NCI-H1436 treated with DMSO at 0.1 percent for 48 hours (cell line): ENCODE results near the gene USP49.

ENCODE experiments used
- DNase-seq: peaks from one replicate; lab custom pipeline; 2025; lab: John Stamatoyannopoulos, UW

USP49 gene

DNA sequence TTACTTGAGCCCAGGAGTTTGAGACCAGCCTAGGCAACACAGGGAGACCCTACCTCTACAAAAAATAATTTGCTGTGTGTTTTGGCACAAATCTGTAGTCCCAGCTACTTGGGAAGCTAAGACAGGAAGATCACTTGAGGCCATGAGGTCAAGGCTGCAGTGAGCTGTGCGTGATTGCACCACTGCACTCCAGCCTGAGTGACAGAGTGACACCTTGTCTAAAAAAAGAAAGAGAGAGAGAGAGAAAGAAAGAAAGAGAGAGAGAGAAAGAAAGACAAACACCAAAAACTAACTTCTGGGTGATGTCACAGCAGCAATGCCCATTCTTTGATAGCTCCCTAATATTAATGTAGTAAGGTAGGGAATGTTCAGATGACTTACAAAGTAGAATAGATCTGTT, 20.4 kb downstream of the USP49 start:
- no peak for DNase-seq

DNA sequence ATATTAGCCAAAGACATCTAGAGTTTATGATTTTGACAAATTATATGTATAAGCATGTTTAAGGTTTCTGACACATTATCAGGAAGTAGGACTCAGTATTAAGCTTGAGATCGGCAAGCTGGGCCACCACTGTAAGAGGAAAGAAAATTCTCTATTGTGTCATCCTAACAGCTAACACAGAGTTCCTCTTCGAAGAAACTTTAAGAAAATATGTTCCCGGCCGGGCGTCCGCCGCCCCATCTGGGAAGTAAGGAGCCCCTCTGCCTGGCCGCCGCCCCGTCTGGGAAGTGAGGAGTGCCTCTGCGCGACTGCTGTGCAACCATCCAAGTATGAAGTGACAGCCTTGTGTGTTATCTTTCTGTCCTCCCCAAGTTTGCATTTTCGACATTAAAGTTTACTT, 23.0 kb downstream of the USP49 start:
- no peak for DNase-seq

DNA sequence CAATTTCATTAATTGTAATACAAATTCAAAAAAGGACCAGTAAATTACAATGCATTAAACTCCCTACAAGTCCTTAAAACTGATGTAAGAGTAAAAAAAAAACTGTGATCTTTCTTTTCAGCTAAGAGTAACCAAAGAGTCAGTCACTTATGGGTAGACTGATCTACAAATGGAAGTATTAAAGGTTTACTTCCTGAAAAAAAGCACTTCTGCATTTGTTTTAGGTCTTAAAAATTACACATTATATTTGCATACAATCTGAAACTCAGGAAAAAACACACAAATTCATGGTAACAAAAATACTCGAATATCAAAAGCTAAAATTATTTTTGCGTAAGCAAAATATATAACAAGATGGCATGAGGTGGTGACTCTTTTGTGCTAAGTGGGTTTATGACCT, 23.5 kb downstream of the USP49 start:
- no peak for DNase-seq

DNA sequence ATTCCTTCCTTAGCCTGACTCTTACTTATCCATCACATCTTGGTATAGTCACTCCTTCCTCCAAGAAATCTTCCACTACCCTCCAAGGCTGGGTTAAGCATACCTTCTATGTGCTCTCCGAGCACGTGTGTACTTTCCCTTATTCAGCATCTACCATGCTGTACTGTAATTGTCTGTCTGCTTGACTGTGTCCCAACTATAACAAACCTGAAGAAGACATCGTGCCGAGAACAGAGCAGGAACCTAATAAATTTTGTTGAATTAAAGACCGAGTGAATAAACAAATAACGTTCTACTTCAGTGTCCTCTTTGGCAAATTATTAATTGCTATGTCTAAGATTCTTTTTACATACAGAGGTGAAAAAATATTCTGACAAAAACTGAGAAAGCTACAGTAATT, 35.8 kb downstream of the USP49 start:
- no peak for DNase-seq

DNA sequence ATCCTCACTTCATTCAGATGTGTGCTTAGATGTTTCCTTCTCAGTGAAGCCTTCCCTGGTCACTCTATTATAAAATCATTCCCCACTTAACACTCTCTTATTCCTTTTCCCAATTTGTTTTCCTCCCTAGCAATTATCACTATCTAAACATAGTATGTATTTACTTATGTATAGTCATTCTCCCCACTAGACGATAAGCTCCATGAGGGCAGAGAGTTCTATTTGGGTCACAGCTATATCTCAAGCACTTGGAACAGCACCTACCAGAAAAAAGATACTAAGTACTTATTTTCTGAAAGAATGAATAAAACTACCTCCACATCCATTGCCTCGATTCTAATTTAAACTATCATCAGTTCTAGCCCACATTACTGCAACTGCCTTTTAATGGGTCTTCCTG, 36.5 kb downstream of the USP49 start:
- no peak for DNase-seq

DNA sequence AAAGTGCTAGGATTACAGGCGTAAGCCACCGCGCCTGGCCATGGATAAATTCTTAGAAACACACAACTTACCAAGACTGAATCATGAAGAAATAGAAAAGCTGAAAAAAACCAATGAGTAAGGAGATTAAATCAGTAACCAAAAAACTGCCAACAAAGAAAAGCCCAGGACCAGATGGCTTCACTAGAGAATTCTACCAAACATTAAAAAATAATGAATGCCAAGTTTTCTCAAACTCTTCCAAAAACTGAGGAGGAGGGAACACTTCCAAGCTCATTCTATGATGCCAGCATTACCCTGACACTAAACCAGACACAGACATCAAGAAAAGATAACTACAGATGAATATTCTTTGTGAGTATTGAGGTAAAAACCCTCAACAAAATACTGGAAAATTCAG, 44.3 kb downstream of the USP49 start:
- DNase-seq = no peak

DNA sequence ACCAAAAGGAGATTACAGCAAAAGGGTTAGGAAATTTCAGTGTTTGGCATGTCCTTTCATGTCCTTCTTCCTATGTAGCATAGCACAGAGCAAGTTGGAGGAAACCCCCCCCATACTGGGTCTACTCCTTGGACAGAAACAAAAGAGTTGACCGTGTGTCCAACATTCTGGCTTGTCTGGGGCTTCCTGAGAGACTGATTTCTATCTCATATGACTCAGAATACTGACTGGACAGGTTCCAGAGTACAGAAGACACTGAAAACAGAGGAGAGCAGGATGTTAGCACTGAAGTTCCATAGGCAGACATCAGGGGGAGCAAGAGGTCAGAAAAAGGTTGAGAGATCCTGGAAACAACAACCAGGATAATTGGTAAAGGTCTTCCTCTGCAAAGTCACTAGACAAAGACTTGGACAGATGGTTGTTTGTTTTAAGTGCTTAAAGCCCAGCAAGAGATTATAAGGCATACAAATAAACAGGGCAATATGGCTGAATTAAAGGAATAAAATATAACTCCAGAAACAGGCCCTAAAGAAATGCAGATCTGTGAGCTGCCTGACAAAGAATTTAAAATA, 48.4 kb downstream of the USP49 start:
- DNase-seq = no peak

DNA sequence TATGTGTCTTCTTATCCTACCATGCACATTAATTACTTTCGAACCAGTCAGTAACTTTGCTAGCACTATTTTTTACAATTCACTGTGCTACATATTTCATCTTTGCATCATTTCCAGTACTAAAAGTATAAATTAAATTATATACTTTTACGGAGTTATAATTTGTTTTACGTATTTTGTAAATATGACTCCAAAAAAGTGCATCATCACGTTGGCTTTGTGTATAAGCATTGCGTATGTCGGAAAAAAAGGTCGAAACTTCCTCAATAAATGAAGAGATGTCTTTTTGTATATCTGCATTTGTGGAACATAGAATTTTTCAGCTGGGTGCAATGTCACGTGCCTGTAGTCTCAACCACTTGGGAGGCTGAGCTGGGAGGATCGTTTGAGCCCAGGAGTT, 52.0 kb downstream of the USP49 start:
- no peak for DNase-seq

DNA sequence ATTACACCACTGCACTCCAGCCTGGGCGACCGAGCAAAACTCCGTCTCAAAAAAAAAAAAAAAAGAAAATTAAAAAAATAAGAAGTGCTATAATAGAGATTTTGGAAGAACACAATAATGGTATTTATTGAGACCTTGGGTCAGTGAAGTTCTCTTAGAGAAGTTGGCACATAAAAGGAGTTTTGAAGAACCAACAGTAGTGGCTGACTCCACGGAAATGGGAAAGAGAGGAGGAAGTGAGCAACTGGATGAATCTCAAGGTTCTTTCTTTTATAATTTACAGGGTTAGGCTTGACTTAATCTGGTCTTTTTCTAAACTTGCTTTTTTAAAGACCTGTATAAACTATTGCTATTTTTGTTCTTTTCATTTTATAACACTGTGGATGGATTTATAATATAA, 54.8 kb downstream of the USP49 start:
- no peak for DNase-seq

DNA sequence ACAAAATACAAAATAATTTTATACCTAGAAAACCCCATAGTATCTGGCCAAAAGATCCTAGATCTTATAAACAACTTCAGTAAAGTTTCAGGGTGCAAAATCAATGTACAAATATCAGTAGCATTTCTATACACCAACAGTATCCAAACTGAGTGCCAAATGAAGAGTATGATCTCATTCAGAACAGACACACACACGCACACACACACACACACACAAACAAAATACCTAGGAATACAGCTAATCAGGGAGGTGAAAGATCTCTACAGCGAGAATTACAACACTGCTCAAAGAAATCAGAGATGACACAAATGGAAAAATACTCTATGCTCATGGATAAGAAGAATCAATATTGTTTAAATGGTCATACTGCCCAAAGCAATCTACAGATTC, 58.5 kb downstream of the USP49 start:
- no peak for DNase-seq

DNA sequence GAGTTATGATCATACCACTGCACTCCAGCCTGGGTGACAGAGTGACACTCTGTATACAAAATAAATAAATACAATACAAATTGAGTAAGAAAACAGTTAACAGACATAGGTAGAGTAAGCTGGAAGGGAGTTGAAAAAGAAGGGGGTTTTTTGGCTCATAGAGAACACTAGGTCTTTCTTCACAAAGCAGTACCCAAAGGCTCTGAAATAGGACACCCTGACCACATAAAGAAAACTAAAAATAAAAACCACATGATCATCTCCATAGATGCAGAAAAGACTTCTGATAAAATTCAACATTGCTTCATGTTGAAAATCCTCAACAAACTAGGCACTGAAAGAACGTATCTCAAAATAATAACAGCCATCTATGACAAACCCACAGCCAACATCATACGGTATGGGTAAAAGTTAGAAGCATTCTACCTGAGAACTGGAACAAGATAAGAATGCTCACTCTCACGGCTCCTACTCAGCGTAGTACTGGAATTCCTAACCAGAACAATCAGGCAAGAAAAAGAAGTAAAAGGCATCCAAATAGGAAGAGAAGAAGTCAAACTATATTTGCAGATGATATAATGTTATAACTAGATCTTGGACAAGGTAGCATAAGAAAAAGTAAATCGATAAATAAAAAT, 59.0 kb downstream of the USP49 start:
- DNase-seq = no peak

DNA sequence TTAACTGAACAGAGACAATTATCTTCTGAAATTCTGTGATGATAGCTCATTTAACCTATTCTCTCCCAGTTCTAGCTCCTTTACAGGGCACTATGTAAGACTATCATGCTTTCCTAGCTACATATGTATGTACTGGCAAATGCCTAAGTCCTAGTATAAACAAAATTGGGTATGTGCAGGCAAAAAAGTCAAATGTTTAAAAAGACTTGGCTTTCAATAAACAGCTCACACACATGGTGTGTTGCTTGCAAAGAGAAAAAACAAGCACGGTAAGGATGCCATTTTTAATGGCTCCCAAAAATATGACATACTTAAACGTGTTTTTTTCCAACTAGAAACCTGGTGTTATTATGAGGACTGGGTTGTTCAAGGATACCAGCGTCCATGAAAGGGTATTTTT, 62.9 kb downstream of the USP49 start:
- DNase-seq = no peak

DNA sequence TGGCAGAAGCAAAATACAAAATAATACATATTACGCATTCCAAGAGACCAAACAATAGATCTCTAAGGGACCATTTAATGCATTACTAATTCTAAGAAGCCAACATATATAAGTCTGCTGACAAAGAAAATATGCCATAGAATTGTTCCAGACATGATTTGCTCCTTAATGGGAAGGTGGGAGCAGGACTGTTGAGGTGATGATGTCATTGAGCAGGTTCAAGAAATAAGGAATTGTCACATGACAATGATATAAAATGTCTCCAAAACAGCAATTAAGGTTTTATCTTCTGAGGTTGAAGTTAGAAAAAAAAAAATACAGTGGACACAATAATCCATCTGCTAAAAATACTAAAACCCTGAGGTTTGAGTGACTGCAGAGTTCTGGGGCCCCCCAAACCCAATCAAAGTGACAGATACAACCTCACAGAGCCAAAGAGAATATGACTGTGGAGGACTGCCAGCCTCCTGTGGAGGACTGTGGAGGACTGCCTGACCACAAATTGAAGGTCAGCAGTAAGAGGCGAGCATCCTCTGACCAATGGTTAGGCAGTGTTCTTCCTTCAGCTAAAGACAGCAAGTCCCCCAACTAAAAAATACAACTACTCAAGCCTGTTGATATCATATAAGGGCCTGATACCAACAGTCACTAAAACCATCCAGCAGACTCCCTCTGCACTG, 68.7 kb downstream of the USP49 start:
- DNase-seq = no peak

DNA sequence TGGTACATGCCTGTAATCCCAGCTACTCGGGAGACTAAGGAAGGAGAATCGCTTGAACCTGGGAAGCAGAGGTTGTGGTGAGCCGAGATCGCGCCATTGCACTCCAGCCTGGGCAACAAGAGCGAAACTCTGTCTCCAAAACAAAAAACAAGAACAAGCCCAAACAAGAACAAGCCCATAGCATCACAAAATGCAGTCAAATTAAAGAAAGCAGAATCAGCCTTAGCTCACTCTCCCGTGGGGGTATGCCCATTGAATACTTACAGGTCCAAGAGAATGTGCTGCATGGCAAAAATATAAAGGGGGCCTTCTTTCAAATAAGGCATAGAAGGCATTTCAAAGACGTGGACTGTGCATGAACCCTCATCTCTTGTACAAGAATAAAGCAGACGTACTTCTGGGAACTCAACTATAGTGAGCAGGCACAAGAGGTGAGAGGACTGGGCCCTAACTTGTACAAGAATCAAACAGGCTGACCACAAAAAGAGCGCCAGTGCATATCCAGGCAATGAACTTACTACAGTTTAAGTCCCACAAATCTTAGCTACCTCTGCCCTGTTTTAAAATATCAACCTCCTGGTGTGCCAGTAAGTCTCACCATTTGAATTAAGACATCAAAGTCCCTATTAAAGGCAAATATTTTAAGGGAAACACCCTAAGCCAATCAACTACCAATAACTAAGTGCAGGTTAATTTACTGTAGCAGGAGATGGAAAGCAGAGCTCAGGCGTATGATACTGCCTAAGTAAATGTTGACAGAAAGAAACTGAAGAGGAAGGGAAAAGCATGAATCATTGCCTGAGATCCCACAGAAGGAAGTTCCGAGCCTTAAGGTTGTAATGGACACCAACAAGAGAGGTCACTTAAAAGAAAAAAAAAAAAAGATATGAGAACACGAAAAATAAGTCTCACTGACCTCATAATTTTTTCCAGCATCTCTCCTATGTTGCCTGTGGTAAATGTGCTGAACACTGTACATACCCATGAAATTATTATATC, 70.3 kb downstream of the USP49 start:
- DNase-seq = no peak

DNA sequence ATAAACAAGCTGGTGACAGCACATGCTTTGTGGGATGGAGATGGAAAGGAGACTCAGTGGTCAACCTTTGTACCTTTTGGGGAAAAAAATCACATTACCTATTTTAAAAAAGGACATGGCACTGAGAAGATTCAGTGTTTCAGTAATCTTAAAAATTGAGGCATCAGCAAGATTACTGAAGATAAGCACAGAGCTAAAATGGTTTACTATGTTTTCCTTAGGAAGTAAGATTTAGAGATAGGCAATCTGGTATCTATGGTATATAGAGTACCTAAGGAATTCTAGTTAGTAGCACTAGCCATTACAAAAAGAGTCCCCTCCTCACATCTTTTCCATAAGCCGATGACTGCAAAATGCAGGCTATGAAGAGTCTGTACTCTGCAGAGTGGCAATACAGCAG, 72.0 kb downstream of the USP49 start:
- no peak for DNase-seq

DNA sequence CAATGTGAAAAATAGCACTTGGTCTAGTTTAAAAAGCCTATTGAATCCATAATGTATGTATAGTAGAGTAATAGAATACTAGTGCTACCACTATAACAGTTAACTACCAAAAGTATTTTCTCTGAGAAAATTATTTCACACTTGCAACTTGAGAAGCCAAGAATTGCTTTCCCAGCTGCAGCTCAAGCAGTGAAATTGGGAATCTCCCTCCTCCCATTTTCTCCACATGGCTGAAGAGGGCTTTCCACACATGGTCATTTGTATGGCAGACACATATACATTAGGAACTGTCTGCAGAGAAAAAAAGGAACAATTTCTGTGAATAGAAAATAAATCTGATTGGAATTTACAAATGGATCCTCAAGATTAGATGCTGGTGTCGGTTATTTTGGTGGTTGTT, 73.2 kb downstream of the USP49 start:
- DNase-seq = no peak

DNA sequence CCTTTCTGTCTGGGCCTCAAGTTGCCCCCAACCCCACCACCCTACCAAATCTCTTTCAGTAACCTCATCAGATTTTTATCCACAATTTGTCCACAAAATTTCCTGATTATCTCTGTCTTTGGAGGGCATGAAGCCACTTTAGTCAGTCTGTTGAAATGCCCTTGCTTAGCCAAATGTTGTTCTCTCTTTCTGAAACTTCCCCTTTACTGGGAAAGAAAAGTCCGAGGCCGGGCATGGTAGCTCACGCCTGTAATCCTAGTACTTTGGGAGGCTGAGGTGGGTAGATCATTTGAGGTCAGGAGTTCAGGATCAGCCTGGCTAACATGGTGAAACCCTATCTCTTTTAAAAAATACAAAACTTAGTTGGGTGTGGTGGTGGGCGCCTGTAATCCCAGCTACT, 73.9 kb downstream of the USP49 start:
- no peak for DNase-seq

DNA sequence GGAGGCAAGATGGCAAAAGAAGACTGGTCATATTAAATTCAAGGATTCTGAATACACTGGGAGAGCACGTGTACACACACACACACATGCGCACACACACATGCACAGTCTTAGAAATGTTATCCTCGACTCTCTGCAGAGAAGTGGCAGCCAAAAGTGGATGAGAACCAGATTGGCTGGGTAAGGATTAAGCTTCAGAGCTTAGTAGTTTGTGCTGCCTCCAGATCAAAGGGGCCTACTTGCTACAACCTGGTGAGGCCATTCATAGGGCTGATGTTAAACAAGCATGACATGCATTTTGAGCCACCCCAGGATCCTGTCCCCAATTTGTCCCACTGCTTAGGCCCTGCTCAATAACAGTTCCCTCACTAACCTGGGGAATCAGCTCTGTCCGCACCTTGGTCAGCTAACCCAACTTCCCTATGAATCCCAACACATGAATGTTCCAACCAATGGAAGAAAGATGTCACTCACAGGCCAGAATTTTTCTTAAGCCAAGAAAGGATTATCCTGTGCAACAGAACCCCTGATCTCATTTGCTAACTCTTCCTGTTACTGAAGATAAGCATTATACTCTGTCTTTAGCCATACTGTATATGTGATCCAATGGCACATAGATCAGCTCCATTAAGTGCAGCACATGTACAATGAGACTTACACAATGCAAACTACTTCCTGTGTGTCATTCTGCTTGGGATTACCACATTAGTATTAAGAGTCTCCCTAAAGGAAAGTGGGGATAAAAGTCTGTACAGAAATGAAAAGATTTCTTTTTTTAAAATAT, 76.7 kb downstream of the USP49 start:
- no peak for DNase-seq

DNA sequence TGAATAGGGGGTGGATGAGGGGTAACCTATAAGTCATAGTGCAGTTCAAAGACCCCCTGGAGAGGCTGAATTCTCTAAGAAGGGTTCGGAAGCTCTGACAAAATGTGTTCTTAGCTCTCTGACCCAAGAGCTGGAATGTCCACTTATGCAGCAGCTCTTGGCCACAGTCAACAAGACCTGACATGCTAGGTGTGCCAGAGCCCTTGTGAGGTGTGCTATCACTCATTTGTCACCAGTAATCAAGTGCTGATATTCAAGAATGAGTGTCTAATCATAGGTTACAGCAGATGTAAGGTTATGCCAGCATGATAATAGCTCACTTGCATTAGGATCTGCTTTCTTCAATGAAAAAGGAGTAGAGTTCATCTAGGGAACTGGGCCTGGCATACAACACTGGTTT, 79.6 kb downstream of the USP49 start:
- DNase-seq = no peak

DNA sequence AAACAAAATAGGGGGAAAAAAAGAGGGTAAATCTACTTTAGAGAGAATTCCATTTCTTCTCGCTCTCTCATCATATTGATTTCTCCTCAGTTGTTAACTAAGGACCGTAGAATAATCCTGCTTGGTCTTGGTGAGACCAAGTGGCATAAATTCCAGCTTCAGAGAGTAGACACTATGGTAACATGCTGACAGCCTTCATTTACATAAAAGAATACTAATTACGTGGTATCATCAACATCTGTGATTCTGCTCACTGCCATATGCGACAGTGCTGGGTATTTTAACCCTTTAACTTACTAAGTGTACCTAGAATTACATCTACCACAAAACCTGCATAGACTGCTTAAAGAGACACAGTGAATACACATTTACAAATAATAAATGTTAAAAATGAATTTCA, 80.5 kb downstream of the USP49 start:
- no peak for DNase-seq

DNA sequence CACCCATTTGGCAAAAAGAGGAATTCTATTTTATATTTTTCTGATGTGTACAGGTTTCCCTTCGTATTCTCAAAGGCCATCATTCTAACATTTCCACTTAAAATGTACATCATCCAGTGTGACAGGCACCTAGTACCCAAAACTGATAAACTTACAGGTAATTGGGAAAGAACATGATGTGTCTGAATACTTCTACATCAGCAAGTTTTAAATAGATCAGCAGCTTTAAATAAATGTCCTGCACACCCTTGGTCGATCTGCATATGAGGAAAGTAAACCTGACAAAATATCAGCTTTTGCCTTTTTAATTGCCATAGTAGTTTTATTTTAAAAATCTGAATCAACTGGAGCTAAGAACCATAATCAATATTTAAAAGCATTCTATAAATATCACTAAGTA, 81.2 kb downstream of the USP49 start:
- DNase-seq = no peak

DNA sequence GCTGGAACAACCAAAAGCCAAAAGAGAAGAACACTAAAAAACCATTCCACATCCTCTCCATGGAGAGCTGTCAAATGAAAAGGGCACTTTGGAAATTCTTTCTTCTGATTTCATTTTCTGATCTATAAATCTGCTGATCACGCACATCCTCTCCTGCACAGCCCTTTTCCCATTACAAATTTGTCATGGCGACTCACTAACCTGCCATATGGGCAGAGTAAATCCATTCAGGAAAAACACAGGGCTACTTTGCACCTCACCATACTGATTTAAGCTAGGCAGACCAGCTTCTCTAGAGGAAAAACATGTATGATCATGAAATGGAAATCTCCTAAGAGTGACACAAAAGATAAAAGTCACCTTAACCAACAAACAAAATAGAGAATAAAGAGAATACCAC, 81.7 kb downstream of the USP49 start:
- DNase-seq = no peak
